Caco-2 (cell line): ENCODE measurements around the gene CD38. TPM values are rescaled to one million over a fixed set of nuclear protein-coding genes. Genes with fewer than 3 reads are reported as not detected.

Source experiments
- BruUV-seq: library from RNA; stranded (reverse); fragments of 400-500 nt; replicated peaks from 2 replicates; lab custom pipeline; 2021; lab: Mats Ljungman, UMichigan
- CTCF ChIA-PET: fragments of 300-600 bp; sonication (Branson Sonifier 250); formaldehyde crosslinking; loops from one replicate; lab custom pipeline; 2022; ENCODE audit warnings: antibody characterized with exemption; lab: Charles Lee
- POLR2A ChIA-PET: fragments of 300-600 bp; sonication (Branson Sonifier 250); formaldehyde crosslinking; loops from one replicate; lab custom pipeline; 2022; ENCODE audit warnings: antibody characterized with exemption; lab: Charles Lee
- DNase-seq, 2 experiments: peaks; one replicate each; pipeline versions ENCODE4 v3.0.0 to v3.0.0-alpha.2; 2020 to 2022
- H3K27me3 ChIP-seq: replicated peaks from 2 replicates; pipeline ENCODE4 v1.6.0; 2011; ENCODE audit warnings: low read length; ENCODE audit not compliant: control insufficient read depth, insufficient read depth
- H3K36me3 ChIP-seq: 2 replicates; pipeline ENCODE4 v1.5.1; 2011; ENCODE audit warnings: low read length; ENCODE audit not compliant: control insufficient read depth, insufficient read depth
- H3K4me1 ChIP-seq: fragments of 250-450 bp; sonication (Bioruptor Pico); 2 replicates; pipeline ENCODE4 v1.5.1; 2020; ENCODE audit warnings: mild to moderate bottlenecking
- H3K4me3 ChIP-seq: 2 replicates; pipeline ENCODE4 v1.5.1; 2011; ENCODE audit warnings: low read depth, mild to moderate bottlenecking, control low read depth, low read length
- H3K9me3 ChIP-seq: fragments of 250-450 bp; sonication (Bioruptor Pico); 2 replicates; pipeline ENCODE4 v1.5.1; 2020; ENCODE audit warnings: mild to moderate bottlenecking, moderate library complexity
- H3K27ac Mint-ChIP-seq: one replicate; pipeline ENCODE4 v1.8.0; 2022; ENCODE audit warnings: mixed read lengths; ENCODE audit not compliant: unreplicated experiment
- H3K27me3 Mint-ChIP-seq: one replicate; pipeline ENCODE4 v1.8.0; 2022; ENCODE audit warnings: mixed read lengths; ENCODE audit not compliant: insufficient read depth, unreplicated experiment
- H3K36me3 Mint-ChIP-seq: one replicate; pipeline ENCODE4 v1.8.0; 2022; ENCODE audit warnings: mild to moderate bottlenecking, mixed read lengths; ENCODE audit not compliant: insufficient read depth, unreplicated experiment
- H3K4me1 Mint-ChIP-seq: one replicate; pipeline ENCODE4 v1.8.0; 2022; ENCODE audit warnings: low read depth, mixed read lengths; ENCODE audit not compliant: unreplicated experiment
- H3K4me3 Mint-ChIP-seq: one replicate; pipeline ENCODE4 v1.8.0; 2022; ENCODE audit warnings: mild to moderate bottlenecking, moderate library complexity, mixed read lengths; ENCODE audit not compliant: unreplicated experiment
- H3K9me3 Mint-ChIP-seq: one replicate; pipeline ENCODE4 v1.8.0; 2022; ENCODE audit warnings: mixed read lengths; ENCODE audit not compliant: unreplicated experiment
- CTCF ChIP-seq, 2 experiments: fragments of 200-600 bp in 1 of 2; IDR thresholded peaks; 1 replicate in 1 of 2; 2 replicates in 1 of 2; pipeline versions ENCODE4 v1.5.1 to v1.8.0; 2011 to 2022; ENCODE audit warnings: antibody characterized with exemption in 1 of 2, control low read depth in 1 of 2, inconsistent platforms in 1 of 2, low read depth in 1 of 2, low read length in 1 of 2, mild to moderate bottlenecking in 1 of 2, moderate library complexity in 1 of 2; ENCODE audit not compliant: insufficient read depth in 1 of 2, severe bottlenecking in 1 of 2, unreplicated experiment in 1 of 2
- intact Hi-C: fragments of 100-400 bp; cut with micrococcal nuclease; formaldehyde crosslinking; loops from one replicate; pipeline ENCODE4 v1.10.0; 2022; ENCODE audit not compliant: unreplicated experiment
- total RNA-seq: library from RNA; stranded (reverse); gene quantifications from 2 replicates; pipeline ENCODE4 v1.2.3, GENCODE V29; 2022

Gene CD38
- total RNA-seq, 1 experiment from 2014 or later, result not detected

- ChIA-PET CTCF (no interaction called here), POLR2A (no interaction called here)
- TF ChIP-seq CTCF (IDR thresholded peaks at IDR 0.05; ENCODE audit: insufficient read depth in 1 of 2, low read depth in 1 of 2, low read length in 1 of 2, severe bottlenecking in 1 of 2, unreplicated experiment in 1 of 2), result no peak
- Histone ChIP-seq H3K4me3 (no peak overlapping the region), H3K4me1 (peaks cover 4% of the 10 kb centered on the region; the same call in 1 of the 2 replicates), H3K27me3 (no peaks in the 10 kb centered on the region), H3K9me3 (no peaks in the 10 kb centered on the region), H3K36me3 (no peaks in the 10 kb centered on the region)
- Mint-ChIP-seq H3K4me3 (no peak overlapping the region), H3K9me3 (no peaks in the 10 kb centered on the region), H3K36me3 (no peaks in the 10 kb centered on the region), H3K27ac (no peak overlapping the region), H3K27me3 (no peaks in the 10 kb centered on the region), H3K4me1 (peaks cover 9% of the 10 kb centered on the region)
- intact Hi-C loops, result no loop called here
- BruUV-seq, result no TSS peak
- DNase-seq, result no peak
Observed at GRCh38 chr4:15890246-15890829, 112.2 kb downstream of the CD38 start.

- H3K4me1 Mint-ChIP-seq, result peaks cover 9% of the 10 kb centered on the region
- no peak overlapping the region for H3K4me3 Mint-ChIP-seq
- no peak overlapping the region for H3K27ac Mint-ChIP-seq
- no peak overlapping the region for H3K4me3 ChIP-seq
- CTCF ChIA-PET, result no interaction called here
- intact Hi-C loops, result no loop called here
- peaks cover 3% of the 10 kb centered on the region for H3K27me3 Mint-ChIP-seq
- no peaks in the 10 kb centered on the region for H3K27me3 ChIP-seq
- H3K9me3 Mint-ChIP-seq, result no peaks in the 10 kb centered on the region
- TF ChIP-seq CTCF (IDR thresholded peaks at IDR 0.05; ENCODE audit: insufficient read depth in 1 of 2, low read depth in 1 of 2, low read length in 1 of 2, severe bottlenecking in 1 of 2, unreplicated experiment in 1 of 2), result no peak
- no peaks in the 10 kb centered on the region for H3K36me3 ChIP-seq
- peaks cover 4% of the 10 kb centered on the region; the same call in 1 of the 2 replicates for H3K4me1 ChIP-seq
- POLR2A ChIA-PET, result no interaction called here
- no TSS peak for BruUV-seq
- H3K9me3 ChIP-seq, result no peaks in the 10 kb centered on the region
- no peak for DNase-seq
- H3K36me3 Mint-ChIP-seq, result no peaks in the 10 kb centered on the region
Observed at GRCh38 chr4:15891312-15891711, 113.2 kb downstream of the CD38 start.

DNA sequence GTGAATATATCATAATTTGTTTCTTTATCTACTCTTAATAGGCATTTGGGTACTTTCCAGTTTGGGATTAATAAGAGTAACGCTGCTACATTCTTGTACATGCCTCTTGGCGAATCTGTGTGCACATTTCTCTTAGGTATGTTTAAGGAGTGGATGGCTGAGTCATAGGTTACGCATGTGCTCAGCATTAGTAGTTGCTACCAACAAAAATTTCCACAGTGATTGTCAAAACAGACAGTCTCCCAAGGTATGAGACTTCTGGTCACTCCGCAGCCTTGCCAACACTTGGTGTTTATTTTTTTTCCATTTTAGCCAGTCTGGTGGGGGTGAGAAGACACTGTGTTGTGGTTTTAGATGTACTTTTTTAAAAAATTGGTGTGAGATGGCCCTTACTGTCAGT, 115.8 kb downstream of the CD38 start:
- H3K4me3 ChIP-seq, result no peak overlapping the region
- Mint-ChIP-seq H3K4me1 (peaks cover 9% of the 10 kb centered on the region), H3K9me3 (no peaks in the 10 kb centered on the region), H3K36me3 (no peaks in the 10 kb centered on the region), H3K27ac (peak overlapping the region; percentile 63), H3K4me3 (no peak overlapping the region), H3K27me3 (peaks cover 3% of the 10 kb centered on the region)
- no peaks in the 10 kb centered on the region for H3K9me3 ChIP-seq
- intact Hi-C loops, result no loop called here
- no peaks in the 10 kb centered on the region for H3K27me3 ChIP-seq
- peak in 1 of 2 experiments; percentile 37 for DNase-seq
- BruUV-seq, result no TSS peak
- no peak for TF ChIP-seq CTCF (IDR thresholded peaks at IDR 0.05; ENCODE audit: insufficient read depth in 1 of 2, low read depth in 1 of 2, low read length in 1 of 2, severe bottlenecking in 1 of 2, unreplicated experiment in 1 of 2)
- ChIA-PET POLR2A (no interaction called here), CTCF (no interaction called here)
- H3K36me3 ChIP-seq, result no peaks in the 10 kb centered on the region
- peaks cover 4% of the 10 kb centered on the region; the same call in 1 of the 2 replicates for H3K4me1 ChIP-seq
